Dermis microvascular lymphatic vessel endothelial cell (primary cell): ENCODE data around the gene PARP16. TPM values are rescaled to one million over a fixed set of nuclear protein-coding genes. Genes with fewer than 3 reads are reported as not detected.

Experiments used
- DNase-seq, 2 donors: peaks; one replicate each; pipeline versions ENCODE4 v3.0.0 to v3.0.0-alpha.2; 2010; ENCODE audit warnings: low read depth in 2 of 2
- total RNA-seq: library from RNA; depleted of rRNA; stranded (reverse); fragments of >200 nt; gene quantifications from 2 replicates; pipeline ENCODE4 v1.2.1, GENCODE V29; 2014

PARP16 gene
- total RNA-seq, 1 donor from 2014 or later = 1.8 TPM

DNA sequence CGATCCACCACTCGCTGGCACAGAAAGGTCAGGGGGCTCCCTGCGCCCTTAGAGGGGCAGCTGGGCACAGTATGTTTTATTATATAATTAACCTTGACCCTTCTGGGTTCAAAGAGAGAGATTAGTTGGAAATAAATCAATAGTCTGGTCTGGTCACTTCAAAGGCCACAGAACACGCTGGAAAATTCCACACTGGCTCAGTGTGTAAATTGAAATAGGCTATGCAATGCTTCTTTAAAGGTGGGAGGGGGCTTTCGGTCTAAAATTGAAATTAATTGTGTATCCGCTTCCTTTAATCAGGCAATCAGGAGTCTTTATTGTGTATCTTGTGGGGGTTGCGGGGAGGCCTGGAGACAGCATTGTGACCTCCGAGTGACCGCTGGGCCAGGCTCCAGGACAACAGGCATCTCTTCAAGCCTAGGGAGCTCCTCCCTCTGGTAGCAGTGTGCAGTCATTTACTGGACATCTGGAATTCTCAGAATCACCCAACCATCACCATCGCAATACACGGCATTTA, 25.8 kb upstream of the PARP16 start:
- DNase-seq = no peak

- DNase-seq = no peak
Observed at GRCh38 chr15:65311760-65312159, 25.1 kb upstream of the PARP16 start.

DNA sequence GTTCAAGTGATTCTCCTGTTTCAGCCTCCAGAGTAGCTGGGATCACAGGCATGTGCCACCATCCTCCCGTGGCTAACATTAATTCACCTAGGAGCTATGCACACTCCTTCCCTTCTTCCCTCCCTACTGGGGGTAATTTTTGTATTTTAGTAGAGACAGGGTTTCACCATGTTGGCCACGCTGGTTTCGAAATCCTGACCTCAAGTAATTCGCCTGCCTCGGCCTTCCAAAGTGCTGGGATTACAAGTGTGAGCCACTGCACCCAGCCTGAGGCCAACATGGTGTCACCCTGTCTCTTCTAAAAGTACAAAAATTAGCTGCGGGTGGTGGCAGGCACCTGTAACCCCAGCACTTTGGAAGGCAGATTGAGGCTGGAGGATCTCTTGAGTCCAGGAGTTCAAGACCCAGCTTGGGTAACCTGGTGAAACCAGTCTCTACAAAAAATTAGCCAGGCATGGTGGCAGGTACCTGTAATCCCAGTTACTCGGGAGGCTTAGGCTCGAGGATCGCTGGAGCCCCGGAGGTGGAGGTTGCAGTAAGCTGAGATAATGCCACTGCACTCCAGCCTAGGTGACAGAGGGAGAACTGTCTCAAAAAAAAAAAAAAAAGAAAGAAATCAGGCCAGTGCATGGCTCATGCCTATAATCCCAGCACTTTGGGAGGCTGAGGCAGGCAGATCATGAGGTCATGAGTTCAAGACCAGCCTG, 23.9 kb upstream of the PARP16 start:
- DNase-seq = no peak

- no peak for DNase-seq
Observed at GRCh38 chr15:65309882-65310418, 23.3 kb upstream of the PARP16 start.

GRCh38 chr15:65307978-65308377, 21.3 kb upstream of the PARP16 start:
- no peak for DNase-seq

DNA sequence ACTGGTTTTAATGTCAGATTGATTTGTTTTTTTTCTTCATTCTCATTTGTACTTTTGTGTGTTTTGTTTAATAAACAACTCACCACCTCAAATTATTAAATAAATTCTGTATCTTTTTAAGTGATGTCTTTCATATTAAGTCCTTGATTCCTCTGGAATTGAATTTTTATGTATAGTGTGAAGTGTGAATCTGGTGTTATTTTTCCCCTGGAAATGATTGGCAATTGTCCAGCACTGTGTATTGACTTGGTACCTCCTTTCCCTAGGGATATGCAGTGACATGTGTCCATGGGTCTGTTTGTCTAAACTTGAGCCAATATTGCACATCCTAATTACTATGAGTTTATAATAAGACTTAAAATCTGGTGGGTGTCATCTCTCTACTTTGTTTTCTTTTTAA, 19.9 kb upstream of the PARP16 start:
- no peak for DNase-seq

GRCh38 chr15:65305776-65306175, 19.1 kb upstream of the PARP16 start:
- DNase-seq = no peak

DNA sequence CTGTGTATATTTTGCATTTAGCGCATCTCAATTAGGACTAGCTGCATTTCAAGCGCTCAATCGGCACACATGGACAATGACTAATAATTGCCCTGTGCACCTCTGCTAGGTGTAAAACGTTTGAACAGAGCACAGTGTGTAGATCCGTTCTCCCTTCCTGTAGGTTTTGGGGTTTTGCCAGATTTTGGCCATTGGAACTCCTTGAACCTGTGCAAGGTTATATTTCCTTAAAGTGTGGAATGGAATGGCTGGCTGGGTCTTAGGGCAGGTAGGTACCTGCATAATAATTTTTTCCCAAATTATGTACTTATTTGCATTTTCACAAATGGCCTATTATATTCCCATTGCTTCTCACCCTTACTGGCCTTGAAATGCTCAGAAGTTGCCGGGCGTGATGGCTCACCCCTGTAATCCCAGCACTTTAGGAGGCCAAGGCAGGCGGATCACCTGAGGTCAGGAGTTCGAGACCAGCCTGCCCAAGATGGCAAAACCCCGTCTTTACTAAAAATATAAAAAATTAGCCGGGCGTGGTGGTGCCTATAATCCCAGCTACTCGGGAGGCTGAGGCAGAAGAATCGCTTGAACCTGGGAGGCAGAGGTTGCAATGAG, 18.6 kb upstream of the PARP16 start:
- DNase-seq = no peak

GRCh38 chr15:65304381-65305149, 17.9 kb upstream of the PARP16 start, which contains the start of gene RNU5B-1:
Gene RNU5B-1 (plus strand): TSS chr15:65304677.
- peak; percentile 88 to 91 for DNase-seq

GRCh38 chr15:65303687-65304380, 17.2 kb upstream of the PARP16 start:
- DNase-seq = peak in 1 of 2 donors; percentile 36

DNA sequence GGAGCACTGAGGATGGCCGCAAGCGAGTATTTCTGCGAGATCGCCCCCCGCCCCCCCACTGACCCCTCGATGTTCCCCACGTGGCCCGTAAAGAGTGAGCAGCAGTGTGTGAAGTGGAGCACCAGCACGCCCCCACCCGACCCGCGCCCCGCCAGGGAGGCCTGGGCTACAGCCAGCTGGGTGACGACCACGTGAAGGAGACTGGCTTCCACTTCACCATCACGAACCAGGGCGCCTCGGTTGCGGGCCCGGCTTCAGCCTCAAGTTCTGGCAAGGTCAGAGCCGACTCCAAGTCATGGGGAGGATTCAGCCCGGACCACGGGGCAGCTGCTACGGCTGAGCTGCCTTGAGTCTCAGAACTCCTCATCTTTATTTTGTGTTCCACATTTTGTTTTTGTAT, 15.4 kb upstream of the PARP16 start:
- DNase-seq = no peak

DNA sequence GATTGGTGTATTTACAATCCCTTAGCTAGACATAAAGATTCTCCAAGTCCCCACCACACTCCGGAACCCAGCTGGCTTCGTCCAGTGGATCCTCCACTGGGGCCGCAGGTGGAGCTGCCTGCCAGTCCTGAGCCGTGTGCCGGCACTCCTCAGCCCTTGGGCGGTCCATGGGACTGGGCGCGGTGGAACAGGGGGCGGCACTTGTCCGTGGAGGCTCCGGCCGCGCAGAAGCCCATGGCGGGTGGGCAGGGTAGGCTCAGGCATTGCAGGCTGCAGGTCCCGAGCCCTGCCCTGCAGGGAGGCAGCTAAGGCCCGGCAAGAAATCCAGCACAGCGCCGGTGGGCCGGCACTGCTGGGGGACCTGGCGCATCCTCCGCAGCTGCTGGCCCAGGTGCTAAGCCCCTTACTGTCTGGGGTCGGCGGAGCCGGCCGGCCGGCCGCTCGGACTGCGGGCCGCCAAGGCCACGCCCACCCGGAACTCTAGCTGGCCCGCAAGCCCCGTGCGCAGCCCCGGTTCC, 14.3 kb upstream of the PARP16 start:
- no peak for DNase-seq

DNA sequence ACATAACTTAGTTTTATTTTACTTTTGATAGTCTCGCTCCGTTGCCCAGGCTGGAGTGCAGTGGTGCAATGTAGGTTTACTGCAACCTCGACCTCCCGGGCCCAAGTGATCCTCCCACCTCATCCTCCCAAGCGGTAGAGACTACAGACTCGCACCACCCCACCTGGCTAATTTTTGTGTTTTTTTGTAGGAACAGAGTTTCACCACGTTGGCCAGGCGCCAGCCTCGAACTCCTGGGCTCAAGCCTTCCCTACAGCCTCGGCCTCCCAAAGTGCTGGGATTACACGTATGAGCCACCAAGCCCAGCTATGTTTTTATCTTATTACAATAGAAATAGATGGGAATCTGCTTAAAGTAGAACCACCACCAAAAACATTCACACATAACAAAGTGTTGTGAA, 12.0 kb upstream of the PARP16 start:
- no peak for DNase-seq

- DNase-seq = no peak
Observed at GRCh38 chr15:65292938-65293518, 6.3 kb upstream of the PARP16 start.

DNA sequence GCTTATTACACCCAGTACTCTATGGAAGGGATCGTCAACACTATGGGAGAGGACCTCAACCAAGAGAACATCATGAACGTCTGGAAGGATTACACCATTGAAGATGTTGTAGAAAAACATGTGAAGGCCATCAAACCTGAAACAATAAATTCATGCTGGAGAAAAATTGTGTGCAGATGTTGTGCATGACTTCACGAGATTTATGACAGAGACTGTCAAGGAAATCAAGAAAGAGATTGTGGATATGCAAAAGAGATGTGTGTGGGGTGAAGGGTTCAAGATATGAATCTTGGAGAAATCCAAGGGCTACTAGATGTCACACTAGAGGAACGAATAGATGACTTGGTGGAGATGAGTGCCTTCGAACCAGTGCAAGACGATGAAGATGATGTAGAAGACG, 3.5 kb upstream of the PARP16 start:
- DNase-seq = no peak

DNA sequence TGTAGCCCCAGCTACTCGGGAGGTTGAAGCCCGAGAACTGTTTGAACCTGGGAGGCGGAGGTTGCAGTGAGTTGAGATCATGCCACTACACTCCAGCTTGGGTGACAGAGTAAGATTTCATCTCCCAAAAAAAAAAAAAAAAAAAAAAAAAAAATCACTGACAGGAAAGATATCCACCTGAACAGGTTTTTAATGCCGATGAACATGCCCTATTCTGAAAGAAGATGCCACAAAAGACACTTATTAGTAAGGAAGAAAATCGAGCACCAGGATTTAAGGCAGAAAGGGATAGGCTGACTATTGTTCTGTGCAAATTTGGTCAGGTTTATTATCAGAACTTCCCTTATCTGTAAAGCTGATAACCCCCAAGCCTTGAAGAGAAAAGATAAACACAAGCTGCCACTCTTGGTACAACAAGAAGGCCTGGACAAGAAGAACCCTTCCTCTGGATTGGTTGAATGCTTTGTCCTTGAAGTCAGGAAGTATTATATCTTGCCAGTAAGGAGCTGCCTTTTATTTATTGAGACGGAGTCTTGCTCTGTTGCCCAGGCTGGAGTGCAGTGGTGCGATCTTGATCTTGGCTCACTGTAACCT, 2.7 kb upstream of the PARP16 start:
- DNase-seq = no peak

DNA sequence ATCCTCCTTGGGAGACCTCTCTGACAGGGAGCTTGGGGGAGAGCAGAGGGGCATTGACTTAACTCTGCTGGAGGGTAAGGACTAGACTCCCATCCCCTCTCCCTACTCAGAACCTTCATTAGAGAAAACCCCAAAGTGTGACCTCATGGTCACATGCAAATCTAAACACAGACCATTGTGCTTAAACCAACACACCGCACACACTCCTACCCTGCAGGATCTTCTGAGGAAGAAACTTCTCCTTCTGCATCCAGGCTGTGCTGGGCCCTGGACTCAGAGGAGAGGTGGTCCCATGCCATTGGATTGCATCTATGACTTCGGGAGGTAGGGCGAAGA, 805 bp upstream of the PARP16 start:
- DNase-seq = no peak

GRCh38 chr15:65286069-65286703, 497 bp downstream of the PARP16 start:
- peak in 1 of 2 donors; percentile 51 for DNase-seq

GRCh38 chr15:65285291-65286068, 1.2 kb downstream of the PARP16 start:
- DNase-seq = no peak
